ENCODE measurements around the gene UPF1.

DNA sequence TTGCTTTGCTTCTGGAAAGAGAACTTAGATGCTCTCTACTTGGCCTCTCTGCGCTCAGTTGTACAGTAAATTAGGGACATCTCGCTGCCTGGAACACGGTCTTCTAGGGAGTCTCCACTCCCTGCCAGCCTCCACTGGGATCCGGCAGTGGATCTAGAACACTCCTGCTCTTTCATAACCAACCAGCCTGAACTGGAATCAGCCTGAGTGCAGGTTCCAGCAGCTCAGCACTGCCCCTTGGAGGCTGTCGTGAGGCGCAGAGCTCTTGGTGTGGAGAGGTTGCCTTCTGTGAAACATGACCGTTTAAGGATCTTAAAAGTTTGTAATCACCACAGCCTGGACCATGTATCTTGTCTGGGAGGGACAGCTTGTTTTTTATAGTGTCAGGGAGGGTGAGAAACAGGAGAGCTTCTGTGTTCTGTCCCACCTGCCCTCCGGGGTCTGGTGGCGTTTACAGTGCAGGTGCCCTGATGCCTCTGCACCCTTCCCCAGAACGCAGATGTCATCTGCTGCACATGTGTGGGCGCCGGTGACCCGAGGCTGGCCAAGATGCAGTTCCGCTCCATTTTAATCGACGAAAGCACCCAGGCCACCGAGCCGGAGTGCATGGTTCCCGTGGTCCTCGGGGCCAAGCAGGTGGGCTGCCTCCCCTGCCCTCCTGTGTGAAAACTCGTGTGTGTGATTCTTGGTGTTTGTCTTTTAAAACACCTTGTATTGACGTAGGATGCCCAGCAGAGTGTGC, 24.8 kb downstream of the UPF1 start:
- TF ChIP-seq POLR2A (IDR thresholded peaks at IDR 0.05), result no peak
- TF ChIP-seq, protein P1, sequence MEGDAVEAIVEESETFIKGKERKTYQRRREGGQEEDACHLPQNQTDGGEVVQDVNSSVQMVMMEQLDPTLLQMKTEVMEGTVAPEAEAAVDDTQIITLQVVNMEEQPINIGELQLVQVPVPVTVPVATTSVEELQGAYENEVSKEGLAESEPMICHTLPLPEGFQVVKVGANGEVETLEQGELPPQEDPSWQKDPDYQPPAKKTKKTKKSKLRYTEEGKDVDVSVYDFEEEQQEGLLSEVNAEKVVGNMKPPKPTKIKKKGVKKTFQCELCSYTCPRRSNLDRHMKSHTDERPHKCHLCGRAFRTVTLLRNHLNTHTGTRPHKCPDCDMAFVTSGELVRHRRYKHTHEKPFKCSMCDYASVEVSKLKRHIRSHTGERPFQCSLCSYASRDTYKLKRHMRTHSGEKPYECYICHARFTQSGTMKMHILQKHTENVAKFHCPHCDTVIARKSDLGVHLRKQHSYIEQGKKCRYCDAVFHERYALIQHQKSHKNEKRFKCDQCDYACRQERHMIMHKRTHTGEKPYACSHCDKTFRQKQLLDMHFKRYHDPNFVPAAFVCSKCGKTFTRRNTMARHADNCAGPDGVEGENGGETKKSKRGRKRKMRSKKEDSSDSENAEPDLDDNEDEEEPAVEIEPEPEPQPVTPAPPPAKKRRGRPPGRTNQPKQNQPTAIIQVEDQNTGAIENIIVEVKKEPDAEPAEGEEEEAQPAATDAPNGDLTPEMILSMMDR (IDR thresholded peaks at IDR 0.05), result no peak
